PC-3 (cell line): Measurements from ENCODE around the gene SPRN. TPM values are rescaled to one million over a fixed set of nuclear protein-coding genes. Genes with fewer than 3 reads are reported as not detected.

ENCODE experiments used
- ATAC-seq: fragments of 200-7000 bp; cut with Tn5 transposase; 2 replicates; pipeline ENCODE4 v1.9.1; 2020; ENCODE audit warnings: mild to moderate bottlenecking, moderate library complexity
- BruUV-seq: library from RNA; stranded (reverse); fragments of 400-500 nt; replicated peaks from 2 replicates; lab custom pipeline; 2021; lab: Mats Ljungman, UMichigan
- CTCF ChIA-PET: fragments of 300-600 bp; sonication (Branson Sonifier 250); formaldehyde crosslinking; loops from one replicate; lab custom pipeline; 2022; ENCODE audit warnings: antibody characterized with exemption; lab: Charles Lee
- POLR2A ChIA-PET: fragments of 300-600 bp; sonication (Branson Sonifier 250); formaldehyde crosslinking; loops from one replicate; lab custom pipeline; 2022; ENCODE audit warnings: antibody characterized with exemption; ENCODE audit not compliant: unreplicated experiment; lab: Charles Lee
- DNase-seq: peaks from one replicate; pipeline ENCODE4 v3.0.0-alpha.2; 2015
- H2AFZ ChIP-seq: fragments of 300-600 bp; sonication (generic); 2 replicates; pipeline ENCODE4 v1.6.0; 2016; ENCODE audit warnings: antibody characterized with exemption, low read length
- H3F3A ChIP-seq: fragments of 300-600 bp; sonication (generic); one replicate; pipeline ENCODE4 v1.6.0; 2017; ENCODE audit warnings: antibody characterized with exemption, low read length, control low read depth, mild to moderate bottlenecking; ENCODE audit not compliant: unreplicated experiment
- H3K27ac ChIP-seq: fragments of 300-600 bp; sonication (generic); 2 replicates; pipeline ENCODE4 v1.5.1; 2016; ENCODE audit warnings: mild to moderate bottlenecking, low read length
- H3K27me3 ChIP-seq: fragments of 300-600 bp; sonication (generic); 2 replicates; pipeline ENCODE4 v1.6.1; 2016; ENCODE audit warnings: low read length, mixed read lengths
- H3K36me3 ChIP-seq: fragments of 300-600 bp; sonication (generic); 2 replicates; pipeline ENCODE4 v1.6.1; 2016; ENCODE audit warnings: low read depth, mixed run types, low read length, mixed read lengths
- H3K4me1 ChIP-seq: fragments of 300-600 bp; sonication (generic); 2 replicates; pipeline ENCODE4 v1.5.1; 2016; ENCODE audit warnings: low read length; ENCODE audit not compliant: insufficient read depth
- H3K4me2 ChIP-seq: fragments of 300-600 bp; sonication (generic); 2 replicates; pipeline ENCODE4 v1.6.0; 2016; ENCODE audit warnings: low read length
- H3K4me3 ChIP-seq: fragments of 300-600 bp; sonication (generic); 2 replicates; pipeline ENCODE4 v1.5.1; 2016; ENCODE audit warnings: mild to moderate bottlenecking, low read length, mixed read lengths
- H3K79me2 ChIP-seq: fragments of 300-600 bp; sonication (generic); 2 replicates; pipeline ENCODE4 v1.6.1; 2017; ENCODE audit warnings: low read length, mixed read lengths
- H3K9ac ChIP-seq: fragments of 300-600 bp; sonication (generic); 2 replicates; pipeline ENCODE4 v1.6.0; 2016; ENCODE audit warnings: mild to moderate bottlenecking, low read length
- H3K9me2 ChIP-seq: fragments of 300-600 bp; sonication (generic); replicated peaks from 2 replicates; pipeline ENCODE4 v1.6.1; 2016; ENCODE audit warnings: mixed run types, low read length, mixed read lengths
- H3K9me3 ChIP-seq: fragments of 300-600 bp; sonication (generic); 2 replicates; pipeline ENCODE4 v1.6.1; 2016; ENCODE audit warnings: low read length, mixed read lengths
- H4K20me1 ChIP-seq: fragments of 300-600 bp; sonication (generic); 2 replicates; pipeline ENCODE4 v1.6.1; 2016; ENCODE audit warnings: low read length, mixed read lengths
- CTCF ChIP-seq: fragments of 300-600 bp; sonication (generic); conservative IDR thresholded peaks from 2 replicates; pipeline ENCODE4 v1.5.1; 2017; ENCODE audit warnings: antibody characterized with exemption, low read depth, mild to moderate bottlenecking, low read length
- EZH2 ChIP-seq: fragments of 300-600 bp; sonication (generic); IDR thresholded peaks from one replicate; pipeline ENCODE4 v1.6.1; 2017; ENCODE audit warnings: antibody characterized with exemption, mild to moderate bottlenecking, low read length; ENCODE audit not compliant: unreplicated experiment
- EZH2phosphoT487 ChIP-seq: fragments of 300-600 bp; sonication (generic); IDR thresholded peaks from 2 replicates; pipeline ENCODE4 v1.6.1; 2018; ENCODE audit warnings: mild to moderate bottlenecking, antibody characterized with exemption, low read length, borderline replicate concordance
- intact Hi-C: fragments of 100-400 bp; cut with micrococcal nuclease; formaldehyde crosslinking; loops from 2 replicates; pipeline ENCODE4 v1.9.0; 2023
- total RNA-seq: library from RNA; depleted of rRNA; stranded (reverse); fragments of >200 nt; gene quantifications from 2 replicates; pipeline ENCODE4 v1.2.3, GENCODE V29; 2014

SPRN gene
- total RNA-seq, 1 experiment from 2014 or later: not detected

- no TSS peak for BruUV-seq
- CTCF ChIA-PET: no interaction called here
- H3K4me3 ChIP-seq: no peak overlapping the region
These were observed 40.2 kb upstream of the SPRN start for GRCh38 chr10:133464582-133465031.

GRCh38 chr10:133462512-133463305 lies 38.3 kb upstream of the SPRN start:
- BruUV-seq: no TSS peak
- no peak overlapping the region for H2AFZ ChIP-seq
- H3K79me2 ChIP-seq: no peaks in the 10 kb centered on the region
- no peak for TF ChIP-seq EZH2
- no peak for TF ChIP-seq CTCF
- TF ChIP-seq EZH2phosphoT487: no peak
- ChIA-PET POLR2A (no interaction called here), CTCF (no interaction called here)
- H3K36me3 ChIP-seq: no peaks in the 10 kb centered on the region
- H3K9me2 ChIP-seq: no peaks in the 10 kb centered on the region
- no peaks in the 10 kb centered on the region for H3K4me1 ChIP-seq
- H4K20me1 ChIP-seq: no peaks in the 10 kb centered on the region
- H3K4me3 ChIP-seq: no peak overlapping the region
- DNase-seq: no peak
- no peaks in the 10 kb centered on the region for H3K9me3 ChIP-seq
- intact Hi-C loops: no loop called here
- H3F3A ChIP-seq: no peaks in the 10 kb centered on the region
- no peaks in the 10 kb centered on the region for H3K27me3 ChIP-seq
- H3K27ac ChIP-seq: no peak overlapping the region
- no peak overlapping the region for H3K9ac ChIP-seq
- no peak overlapping the region for H3K4me2 ChIP-seq
- ATAC-seq: no peak

More at GRCh38 chr10:133464582-133465031, 40.2 kb upstream of the SPRN start:
- H3K4me2 ChIP-seq: no peak overlapping the region
- POLR2A ChIA-PET: no interaction called here
- H3K27me3 ChIP-seq: no peaks in the 10 kb centered on the region
- intact Hi-C loops: no loop called here
- no peaks in the 10 kb centered on the region for H3K9me3 ChIP-seq
- H3K36me3 ChIP-seq: no peaks in the 10 kb centered on the region
- H3K9me2 ChIP-seq: no peaks in the 10 kb centered on the region
- DNase-seq (no peak), ATAC-seq (no peak)
- H3K4me1 ChIP-seq: no peaks in the 10 kb centered on the region
- no peaks in the 10 kb centered on the region for H4K20me1 ChIP-seq
- no peak overlapping the region for H3K9ac ChIP-seq
- no peaks in the 10 kb centered on the region for H3F3A ChIP-seq
- no peaks in the 10 kb centered on the region for H3K79me2 ChIP-seq
- TF ChIP-seq EZH2phosphoT487: no peak
- no peak for TF ChIP-seq EZH2
- TF ChIP-seq CTCF: no peak
- no peak overlapping the region for H3K27ac ChIP-seq
- no peak overlapping the region for H2AFZ ChIP-seq

- DNase-seq (no peak), ATAC-seq (no peak)
- Histone ChIP-seq H2AFZ (no peak overlapping the region), H3K27ac (no peak overlapping the region), H3K27me3 (no peaks in the 10 kb centered on the region), H3K9ac (no peak overlapping the region), H3K79me2 (no peaks in the 10 kb centered on the region), H3K9me2 (no peaks in the 10 kb centered on the region), H3K4me3 (no peak overlapping the region), H3K4me2 (no peak overlapping the region), H3K36me3 (no peaks in the 10 kb centered on the region), H4K20me1 (no peaks in the 10 kb centered on the region), H3F3A (no peaks in the 10 kb centered on the region), H3K9me3 (no peaks in the 10 kb centered on the region), H3K4me1 (no peaks in the 10 kb centered on the region)
- BruUV-seq: no TSS peak
- no peak for TF ChIP-seq EZH2phosphoT487
- no peak for TF ChIP-seq EZH2
- TF ChIP-seq CTCF: no peak
- ChIA-PET CTCF (no interaction called here), POLR2A (no interaction called here)
- intact Hi-C loops: no loop called here
These were observed 37.4 kb upstream of the SPRN start for GRCh38 chr10:133461841-133462240.
